ENCODE results near the gene NUDT13. TPM values are rescaled to one million over a fixed set of nuclear protein-coding genes. Genes with fewer than 3 reads are reported as not detected.

Gene NUDT13
- total and polyA plus RNA-seq, 9 of the 15 experiments (the other 6 are each of a cell fraction or from before 2014, with no cell fraction given), result 4.7 to 11.1 (median 5.6) TPM

- TF ChIP-seq REST (IDR thresholded peaks at IDR 0.05; ENCODE audit: borderline replicate concordance) (no peak), REST (CRISPR knock-in tag; IDR thresholded peaks at IDR 0.05; ENCODE audit: low read depth) (no peak), ZNF639 (CRISPR knock-in tag; conservative IDR thresholded peaks at IDR 0.05 in 1 of 2, IDR thresholded peaks at IDR 0.05 in 1 of 2) (no peak), ZNF121 (CRISPR knock-in tag; conservative IDR thresholded peaks at IDR 0.05) (peak; percentile 87)
Measured at GRCh38 chr10:73092830-73093229, 17.4 kb upstream of the NUDT13 start (continued).

All from K562 (cell line).